DOHH2 (cell line): ENCODE data around the gene ITGAV.

ENCODE experiments used
- H3F3A ChIP-seq: fragments of 200-600 bp; sonication (generic), shearing (Covaris generic); 2 replicates; pipeline ENCODE4 v1.6.0; 2016; ENCODE audit warnings: antibody characterized with exemption, mild to moderate bottlenecking; ENCODE audit not compliant: control insufficient read depth, insufficient read depth
- H3K27ac ChIP-seq: fragments of 200-600 bp; sonication (generic); 2 replicates; pipeline ENCODE4 v1.5.1; 2014; ENCODE audit warnings: low read depth, mild to moderate bottlenecking, low read length, moderate library complexity
- H3K27me3 ChIP-seq: fragments of 200-600 bp; sonication (generic); 2 replicates; pipeline ENCODE4 v1.6.1; 2014; ENCODE audit warnings: mild to moderate bottlenecking, low read length, mixed read lengths; ENCODE audit not compliant: control insufficient read depth
- H3K36me3 ChIP-seq: fragments of 200-600 bp; sonication (generic); 2 replicates; pipeline ENCODE4 v1.6.1; 2014; ENCODE audit warnings: mild to moderate bottlenecking, low read length, moderate library complexity, mixed read lengths; ENCODE audit not compliant: control insufficient read depth
- H3K4me1 ChIP-seq: fragments of 200-600 bp; sonication (generic); 2 replicates; pipeline ENCODE4 v1.6.1; 2014; ENCODE audit warnings: mild to moderate bottlenecking, low read length, mixed read lengths; ENCODE audit not compliant: control insufficient read depth
- H3K4me2 ChIP-seq: fragments of 200-600 bp; sonication (generic); 2 replicates; pipeline ENCODE4 v1.6.0; 2014; ENCODE audit warnings: mild to moderate bottlenecking, low read length, moderate library complexity
- H3K4me3 ChIP-seq: fragments of 200-600 bp; sonication (generic); 2 replicates; pipeline ENCODE4 v1.5.1; 2014; ENCODE audit warnings: mild to moderate bottlenecking, low read length, mixed read lengths
- H3K79me2 ChIP-seq: fragments of 200-600 bp; sonication (generic); 2 replicates; pipeline ENCODE4 v1.6.1; 2014; ENCODE audit warnings: mild to moderate bottlenecking, low read length, mixed read lengths; ENCODE audit not compliant: control insufficient read depth
- H3K9me2 ChIP-seq: fragments of 200-600 bp; sonication (generic); replicated peaks from 2 replicates; pipeline ENCODE4 v1.6.1; 2014; ENCODE audit warnings: mild to moderate bottlenecking, low read length, mixed read lengths; ENCODE audit not compliant: control insufficient read depth
- H3K9me3 ChIP-seq: fragments of 200-600 bp; sonication (generic); 2 replicates; pipeline ENCODE4 v1.6.1; 2014; ENCODE audit warnings: antibody characterized with exemption, low read length, mixed read lengths; ENCODE audit not compliant: control insufficient read depth, insufficient read depth
- H4K20me1 ChIP-seq: fragments of 200-600 bp; sonication (generic); 2 replicates; pipeline ENCODE4 v1.6.0; 2014; ENCODE audit warnings: low read depth, mild to moderate bottlenecking, antibody characterized with exemption, low read length, moderate library complexity; ENCODE audit not compliant: control insufficient read depth, insufficient read depth
- EZH2phosphoT487 ChIP-seq: fragments of 200-600 bp; sonication (generic); IDR thresholded peaks from 2 replicates; pipeline ENCODE4 v1.6.1; 2017; ENCODE audit warnings: borderline replicate concordance, mild to moderate bottlenecking, antibody characterized with exemption, low read length, moderate library complexity, mixed read lengths
- TF ChIP-seq, protein P1 (sequence below): fragments of 200-600 bp; sonication (generic); IDR thresholded peaks from one replicate; pipeline ENCODE4 v1.5.1; 2014; ENCODE audit warnings: antibody characterized with exemption, mild to moderate bottlenecking, low read depth, low read length; ENCODE audit not compliant: poor library complexity, severe bottlenecking

ITGAV gene

DNA sequence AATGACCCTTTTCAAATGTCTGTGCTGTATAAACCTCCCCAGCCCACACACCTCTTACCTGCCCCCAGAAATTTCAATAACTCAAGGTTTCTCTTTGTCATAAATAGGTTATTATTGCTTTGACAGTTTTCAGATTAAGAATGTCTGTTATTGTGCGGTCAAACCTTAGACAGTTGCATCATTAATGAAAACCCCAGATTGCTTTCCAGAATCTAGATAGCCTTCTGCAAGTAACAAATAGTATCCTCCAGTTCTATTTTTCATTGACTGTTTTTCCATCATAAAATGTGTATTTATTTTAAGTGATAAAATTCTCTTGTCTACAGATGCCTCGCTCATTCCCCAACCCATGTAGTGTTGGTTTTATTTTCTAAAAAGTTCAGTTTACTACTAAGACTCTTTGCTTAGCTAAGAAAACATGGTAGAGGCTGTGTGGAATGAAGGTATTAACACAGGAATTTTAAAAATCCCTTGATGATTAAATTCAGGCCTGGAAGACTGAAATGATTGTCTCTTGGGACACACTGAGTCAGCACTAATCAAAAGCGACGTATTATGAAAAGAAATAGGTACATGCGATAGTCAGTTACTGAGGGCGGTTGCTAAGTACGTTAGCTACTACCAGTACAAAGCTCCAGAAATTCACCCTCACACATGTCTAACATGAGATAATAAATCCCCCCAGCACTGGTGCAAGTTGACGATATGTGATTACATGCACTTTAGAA lies 38.4 kb upstream of the ITGAV start:
- no peaks in the 10 kb centered on the region for H3K9me3 ChIP-seq
- no peak overlapping the region for H3K4me2 ChIP-seq
- no peaks in the 10 kb centered on the region for H3K79me2 ChIP-seq
- no peaks in the 10 kb centered on the region for H3K4me1 ChIP-seq
- no peaks in the 10 kb centered on the region for H3F3A ChIP-seq
- H3K36me3 ChIP-seq: no peaks in the 10 kb centered on the region
- no peaks in the 10 kb centered on the region for H3K9me2 ChIP-seq
- H3K4me3 ChIP-seq: no peak overlapping the region
- TF ChIP-seq EZH2phosphoT487: no peak
- TF ChIP-seq, protein P1, sequence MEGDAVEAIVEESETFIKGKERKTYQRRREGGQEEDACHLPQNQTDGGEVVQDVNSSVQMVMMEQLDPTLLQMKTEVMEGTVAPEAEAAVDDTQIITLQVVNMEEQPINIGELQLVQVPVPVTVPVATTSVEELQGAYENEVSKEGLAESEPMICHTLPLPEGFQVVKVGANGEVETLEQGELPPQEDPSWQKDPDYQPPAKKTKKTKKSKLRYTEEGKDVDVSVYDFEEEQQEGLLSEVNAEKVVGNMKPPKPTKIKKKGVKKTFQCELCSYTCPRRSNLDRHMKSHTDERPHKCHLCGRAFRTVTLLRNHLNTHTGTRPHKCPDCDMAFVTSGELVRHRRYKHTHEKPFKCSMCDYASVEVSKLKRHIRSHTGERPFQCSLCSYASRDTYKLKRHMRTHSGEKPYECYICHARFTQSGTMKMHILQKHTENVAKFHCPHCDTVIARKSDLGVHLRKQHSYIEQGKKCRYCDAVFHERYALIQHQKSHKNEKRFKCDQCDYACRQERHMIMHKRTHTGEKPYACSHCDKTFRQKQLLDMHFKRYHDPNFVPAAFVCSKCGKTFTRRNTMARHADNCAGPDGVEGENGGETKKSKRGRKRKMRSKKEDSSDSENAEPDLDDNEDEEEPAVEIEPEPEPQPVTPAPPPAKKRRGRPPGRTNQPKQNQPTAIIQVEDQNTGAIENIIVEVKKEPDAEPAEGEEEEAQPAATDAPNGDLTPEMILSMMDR: no peak
- H3K27ac ChIP-seq: no peak overlapping the region
- no peaks in the 10 kb centered on the region for H4K20me1 ChIP-seq
- no peaks in the 10 kb centered on the region for H3K27me3 ChIP-seq

DNA sequence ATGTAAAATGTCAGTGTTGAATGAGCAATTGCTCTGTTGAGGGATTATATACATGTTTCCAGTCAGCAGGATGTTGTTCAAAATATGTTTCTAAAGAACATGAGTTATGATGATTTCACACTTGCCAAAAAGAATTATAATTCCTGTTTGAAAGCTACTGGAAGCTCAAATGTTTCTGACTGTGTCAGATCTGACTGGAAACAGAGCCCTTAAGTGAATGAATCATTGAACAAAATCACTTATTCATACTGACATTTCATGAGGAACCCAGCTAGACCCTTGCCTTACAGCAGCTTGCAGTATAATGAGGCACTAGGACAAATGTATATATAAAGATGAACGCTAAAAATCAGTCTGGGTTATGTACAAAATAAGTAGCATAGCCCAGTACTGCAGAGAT lies 35.4 kb upstream of the ITGAV start:
- H3F3A ChIP-seq: no peaks in the 10 kb centered on the region
- H3K36me3 ChIP-seq: no peaks in the 10 kb centered on the region
- no peak overlapping the region for H3K4me2 ChIP-seq
- H3K79me2 ChIP-seq: no peaks in the 10 kb centered on the region
- H3K9me3 ChIP-seq: no peaks in the 10 kb centered on the region
- H3K27me3 ChIP-seq: no peaks in the 10 kb centered on the region
- H4K20me1 ChIP-seq: no peaks in the 10 kb centered on the region
- no peaks in the 10 kb centered on the region for H3K4me1 ChIP-seq
- H3K4me3 ChIP-seq: no peak overlapping the region
- H3K9me2 ChIP-seq: no peaks in the 10 kb centered on the region; the same call in 1 of the 2 replicates
- H3K27ac ChIP-seq: no peak overlapping the region
- no peak for TF ChIP-seq EZH2phosphoT487
- TF ChIP-seq, protein P1: no peak

DNA sequence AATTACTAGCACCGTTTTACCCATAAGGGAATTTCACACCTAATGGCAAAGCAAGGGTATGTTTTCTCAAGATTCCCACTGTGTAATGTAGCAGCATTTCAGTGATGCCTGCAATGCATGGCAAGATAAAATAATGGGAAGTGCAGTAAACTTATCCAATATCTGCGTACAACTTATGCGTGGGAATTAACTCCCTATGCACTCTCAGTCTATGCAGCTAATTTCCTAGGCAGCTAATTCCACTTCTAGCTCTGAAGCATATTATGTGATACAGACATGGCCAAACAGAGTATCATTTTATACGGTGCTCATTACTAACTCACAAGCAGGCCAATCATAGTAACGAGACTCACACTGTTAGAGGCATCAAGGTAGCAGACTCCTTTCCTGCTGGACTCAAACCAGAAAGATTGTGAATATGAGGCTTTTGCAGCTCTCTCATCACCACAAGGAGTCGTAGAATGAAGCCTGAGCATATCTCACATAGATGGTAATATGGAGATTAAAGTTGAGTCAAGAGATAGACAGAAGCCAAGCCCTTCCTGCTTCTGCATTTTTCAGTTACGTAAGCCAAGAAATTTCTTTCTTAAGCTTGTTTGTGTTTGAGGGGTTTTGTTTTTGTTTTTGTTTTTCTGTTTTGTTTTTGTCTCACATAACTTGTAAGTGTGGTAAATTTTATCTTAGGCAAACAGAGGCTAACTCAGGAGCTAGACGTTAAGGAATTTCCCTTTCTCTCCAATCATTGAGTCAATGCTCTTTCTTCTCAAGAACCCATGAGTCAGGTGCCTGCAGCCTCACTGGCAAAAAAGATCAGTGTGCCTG lies 34.8 kb upstream of the ITGAV start:
- no peaks in the 10 kb centered on the region for H3K79me2 ChIP-seq
- no peak overlapping the region for H3K27ac ChIP-seq
- no peaks in the 10 kb centered on the region for H3K36me3 ChIP-seq
- no peak overlapping the region for H3K4me3 ChIP-seq
- H4K20me1 ChIP-seq: no peaks in the 10 kb centered on the region
- H3K4me2 ChIP-seq: no peak overlapping the region
- no peaks in the 10 kb centered on the region for H3K27me3 ChIP-seq
- no peaks in the 10 kb centered on the region for H3F3A ChIP-seq
- H3K4me1 ChIP-seq: no peaks in the 10 kb centered on the region
- TF ChIP-seq, protein P1: no peak
- no peak for TF ChIP-seq EZH2phosphoT487
- H3K9me2 ChIP-seq: no peaks in the 10 kb centered on the region; the same call in 1 of the 2 replicates
- H3K9me3 ChIP-seq: no peaks in the 10 kb centered on the region
